GM18508 (cell line): ENCODE measurements around the gene RARG.

ENCODE experiments used
- ATAC-seq: cut with Tn5 transposase; IDR thresholded peaks from one replicate; pipeline ENCODE4 v1.9.1; 2021; ENCODE audit warnings: moderate number of reproducible peaks; ENCODE audit not compliant: insufficient read depth, unreplicated experiment

The RARG gene

GRCh38 chr12:53251477-53252348 lies 19.7 kb upstream of the RARG start:
- ATAC-seq: no peak

GRCh38 chr12:53245286-53245685 lies 13.3 kb upstream of the RARG start:
- ATAC-seq: no peak

- ATAC-seq: no peak
Observed at GRCh38 chr12:53244337-53244736, 12.3 kb upstream of the RARG start.

GRCh38 chr12:53241623-53242412 lies 9.8 kb upstream of the RARG start:
- no peak for ATAC-seq

GRCh38 chr12:53239643-53240258 lies 7.7 kb upstream of the RARG start:
- ATAC-seq: no peak

- no peak for ATAC-seq
Observed at GRCh38 chr12:53236443-53237111, 4.6 kb upstream of the RARG start.

GRCh38 chr12:53235742-53236442 lies 3.9 kb upstream of the RARG start:
- ATAC-seq: no peak

- ATAC-seq: no peak
Observed at GRCh38 chr12:53235164-53235563, 3.2 kb upstream of the RARG start.

GRCh38 chr12:53234271-53234914 lies 2.4 kb upstream of the RARG start:
- ATAC-seq: no peak

- no peak for ATAC-seq
Observed at GRCh38 chr12:53233671-53234121, 1.7 kb upstream of the RARG start.

- no peak for ATAC-seq
Observed at GRCh38 chr12:53232646-53233461, 845 bp upstream of the RARG start.

GRCh38 chr12:53231671-53231920 lies 413 bp downstream of the RARG start:
- ATAC-seq: no peak

- ATAC-seq: no peak
Observed at GRCh38 chr12:53230108-53230845, 1.7 kb downstream of the RARG start.

GRCh38 chr12:53229454-53229853 lies 2.6 kb downstream of the RARG start:
- no peak for ATAC-seq

- no peak for ATAC-seq
Observed at GRCh38 chr12:53227836-53228235, 4.2 kb downstream of the RARG start.

- no peak for ATAC-seq
Observed at GRCh38 chr12:53227341-53227740, 4.7 kb downstream of the RARG start.

GRCh38 chr12:53226815-53227214 lies 5.2 kb downstream of the RARG start:
- ATAC-seq: no peak
